MM.1S (cell line): ENCODE results near the gene ENOX1.

Experiments
- DNase-seq: peaks from one replicate; pipeline ENCODE4 v3.0.0-alpha.2; 2015
- H2AFZ ChIP-seq: fragments of 300-600 bp; sonication (generic); 2 replicates; pipeline ENCODE4 v1.6.0; 2016; ENCODE audit warnings: antibody characterized with exemption, low read length
- H3F3A ChIP-seq: fragments of 300-600 bp; sonication (generic); 2 replicates; pipeline ENCODE4 v1.6.1; 2016; ENCODE audit warnings: mild to moderate bottlenecking, antibody characterized with exemption, low read length, moderate library complexity, mixed read lengths; ENCODE audit not compliant: insufficient read depth
- H3K27ac ChIP-seq: fragments of 300-600 bp; sonication (generic); 2 replicates; pipeline ENCODE4 v1.5.1; 2016; ENCODE audit warnings: mild to moderate bottlenecking, low read length
- H3K27me3 ChIP-seq: fragments of 300-600 bp; sonication (generic); replicated peaks from 2 replicates; pipeline ENCODE4 v1.6.0; 2016; ENCODE audit warnings: low read length; ENCODE audit not compliant: insufficient read depth
- H3K36me3 ChIP-seq: fragments of 300-600 bp; sonication (generic); replicated peaks from 2 replicates; pipeline ENCODE4 v1.6.1; 2016; ENCODE audit warnings: mild to moderate bottlenecking, low read length, mixed read lengths; ENCODE audit not compliant: insufficient read depth
- H3K4me1 ChIP-seq: fragments of 300-600 bp; sonication (generic); 2 replicates; pipeline ENCODE4 v1.6.1; 2016; ENCODE audit warnings: low read length, mixed read lengths
- H3K4me2 ChIP-seq: fragments of 300-600 bp; sonication (generic); 2 replicates; pipeline ENCODE4 v1.6.0; 2016; ENCODE audit warnings: low read depth, low read length
- H3K4me3 ChIP-seq: fragments of 300-600 bp; sonication (generic); 2 replicates; pipeline ENCODE4 v1.5.1; 2016; ENCODE audit warnings: low read length, mixed read lengths
- H3K79me2 ChIP-seq: fragments of 300-600 bp; sonication (generic); 2 replicates; pipeline ENCODE4 v1.6.1; 2016; ENCODE audit warnings: mixed run types, low read length, mixed read lengths
- H3K9ac ChIP-seq: fragments of 300-600 bp; sonication (generic); 2 replicates; pipeline ENCODE4 v1.6.1; 2016; ENCODE audit warnings: low read length, mixed read lengths
- H3K9me2 ChIP-seq: fragments of 300-600 bp; sonication (generic); replicated peaks from 2 replicates; pipeline ENCODE4 v1.6.1; 2016; ENCODE audit warnings: mild to moderate bottlenecking, low read length, mixed read lengths; ENCODE audit not compliant: insufficient read depth
- H3K9me3 ChIP-seq: fragments of 300-600 bp; sonication (generic); replicated peaks from 2 replicates; pipeline ENCODE4 v1.6.1; 2016; ENCODE audit warnings: mild to moderate bottlenecking, low read length, mixed read lengths; ENCODE audit not compliant: insufficient read depth
- H4K20me1 ChIP-seq: fragments of 300-600 bp; sonication (generic); 2 replicates; pipeline ENCODE4 v1.6.1; 2016; ENCODE audit warnings: mild to moderate bottlenecking, low read length, moderate library complexity, mixed read lengths; ENCODE audit not compliant: insufficient read depth
- EZH2 ChIP-seq: fragments of 300-600 bp; sonication (generic); optimal IDR thresholded peaks from 2 replicates; pipeline ENCODE3; 2017; ENCODE audit warnings: low read depth, mild to moderate bottlenecking, antibody characterized with exemption, low read length, mixed read lengths
- EZH2phosphoT487 ChIP-seq: fragments of 300-600 bp; sonication (generic); IDR thresholded peaks from 2 replicates; pipeline ENCODE4 v1.6.1; 2018; ENCODE audit warnings: antibody characterized with exemption, low read length
- TF ChIP-seq, protein P1 (sequence below): fragments of 300-600 bp; sonication (generic); IDR thresholded peaks from 2 replicates; pipeline ENCODE4 v1.5.1; 2016; ENCODE audit warnings: antibody characterized with exemption, low read length, mixed read lengths

ENOX1 gene

DNA sequence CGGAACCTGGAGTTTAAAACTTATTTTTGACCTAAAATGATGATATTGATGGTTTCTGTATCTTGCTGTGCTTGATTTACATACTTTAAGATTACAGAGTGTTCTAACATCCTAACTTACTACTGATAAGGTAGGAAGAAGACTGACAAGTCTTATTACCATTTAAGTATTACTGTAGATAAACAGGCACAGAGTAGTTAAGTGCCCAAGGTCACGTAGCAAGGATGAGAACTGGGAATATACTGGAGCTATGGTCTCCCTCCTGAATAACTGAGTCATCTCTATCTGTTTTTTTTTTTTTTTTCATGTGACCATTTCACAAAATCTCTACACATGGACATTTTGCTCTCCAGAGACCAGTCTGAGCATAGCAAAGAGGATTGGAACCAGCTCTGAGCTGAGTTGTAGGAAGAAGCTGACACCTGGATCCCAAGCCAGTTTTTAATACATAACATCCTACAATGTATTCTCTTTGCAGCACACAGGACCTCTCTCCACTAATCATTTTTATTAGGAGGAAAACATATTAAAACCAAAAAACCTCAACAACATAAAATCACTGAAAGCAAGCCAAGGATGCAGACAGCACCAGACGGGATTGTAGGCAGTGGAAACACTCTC lies 589.9 kb downstream of the ENOX1 start:
- H3K27ac ChIP-seq: no peak overlapping the region
- H3K4me3 ChIP-seq: no peak overlapping the region
- H4K20me1 ChIP-seq: no peaks in the 10 kb centered on the region
- no peaks in the 10 kb centered on the region for H3K9me3 ChIP-seq
- no peaks in the 10 kb centered on the region for H3K9me2 ChIP-seq
- no peaks in the 10 kb centered on the region for H3K27me3 ChIP-seq
- H3K4me1 ChIP-seq: no peaks in the 10 kb centered on the region
- H3K9ac ChIP-seq: no peak overlapping the region
- no peaks in the 10 kb centered on the region for H3F3A ChIP-seq
- no peaks in the 10 kb centered on the region for H3K36me3 ChIP-seq
- H3K79me2 ChIP-seq: no peaks in the 10 kb centered on the region
- no peak overlapping the region for H3K4me2 ChIP-seq
- H2AFZ ChIP-seq: no peak overlapping the region
- TF ChIP-seq, protein P1, sequence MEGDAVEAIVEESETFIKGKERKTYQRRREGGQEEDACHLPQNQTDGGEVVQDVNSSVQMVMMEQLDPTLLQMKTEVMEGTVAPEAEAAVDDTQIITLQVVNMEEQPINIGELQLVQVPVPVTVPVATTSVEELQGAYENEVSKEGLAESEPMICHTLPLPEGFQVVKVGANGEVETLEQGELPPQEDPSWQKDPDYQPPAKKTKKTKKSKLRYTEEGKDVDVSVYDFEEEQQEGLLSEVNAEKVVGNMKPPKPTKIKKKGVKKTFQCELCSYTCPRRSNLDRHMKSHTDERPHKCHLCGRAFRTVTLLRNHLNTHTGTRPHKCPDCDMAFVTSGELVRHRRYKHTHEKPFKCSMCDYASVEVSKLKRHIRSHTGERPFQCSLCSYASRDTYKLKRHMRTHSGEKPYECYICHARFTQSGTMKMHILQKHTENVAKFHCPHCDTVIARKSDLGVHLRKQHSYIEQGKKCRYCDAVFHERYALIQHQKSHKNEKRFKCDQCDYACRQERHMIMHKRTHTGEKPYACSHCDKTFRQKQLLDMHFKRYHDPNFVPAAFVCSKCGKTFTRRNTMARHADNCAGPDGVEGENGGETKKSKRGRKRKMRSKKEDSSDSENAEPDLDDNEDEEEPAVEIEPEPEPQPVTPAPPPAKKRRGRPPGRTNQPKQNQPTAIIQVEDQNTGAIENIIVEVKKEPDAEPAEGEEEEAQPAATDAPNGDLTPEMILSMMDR: no peak
- TF ChIP-seq EZH2: no peak
- TF ChIP-seq EZH2phosphoT487: no peak
- no peak for DNase-seq

DNA sequence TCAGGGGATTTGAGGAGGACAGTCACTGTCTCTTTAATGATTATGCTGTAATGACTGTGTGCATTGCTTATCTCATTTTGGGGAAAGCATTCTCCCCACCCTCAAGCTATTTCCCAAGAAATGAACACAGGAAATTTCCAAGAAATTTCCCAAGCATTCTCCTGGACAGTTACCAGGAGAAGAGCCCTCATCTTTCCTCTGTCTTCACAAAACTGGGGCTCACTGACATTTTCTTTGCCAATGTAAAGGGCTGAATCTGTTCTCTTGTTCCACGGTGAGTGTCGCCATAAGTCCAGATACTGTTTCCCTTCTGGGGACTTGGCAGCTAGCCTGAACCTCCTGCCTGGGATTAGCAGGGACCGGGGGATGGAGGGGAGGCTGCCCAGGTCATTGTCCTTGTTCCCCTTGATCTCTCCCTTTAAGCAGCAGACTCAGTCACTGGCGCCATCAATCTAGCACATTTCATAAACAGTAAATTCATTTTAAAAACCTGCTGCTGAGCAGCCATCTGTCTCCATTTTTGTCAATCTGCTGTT lies 590.6 kb downstream of the ENOX1 start:
- Histone ChIP-seq H3K27me3 (no peaks in the 10 kb centered on the region), H2AFZ (no peak overlapping the region), H3K4me1 (no peaks in the 10 kb centered on the region), H3K79me2 (no peaks in the 10 kb centered on the region), H3K9me2 (no peaks in the 10 kb centered on the region), H3K4me2 (no peak overlapping the region), H3K9ac (no peak overlapping the region), H4K20me1 (no peaks in the 10 kb centered on the region), H3K27ac (no peak overlapping the region), H3K36me3 (no peaks in the 10 kb centered on the region), H3K4me3 (no peak overlapping the region), H3F3A (no peaks in the 10 kb centered on the region), H3K9me3 (no peaks in the 10 kb centered on the region)
- DNase-seq: no peak
- TF ChIP-seq, protein P1: no peak

DNA sequence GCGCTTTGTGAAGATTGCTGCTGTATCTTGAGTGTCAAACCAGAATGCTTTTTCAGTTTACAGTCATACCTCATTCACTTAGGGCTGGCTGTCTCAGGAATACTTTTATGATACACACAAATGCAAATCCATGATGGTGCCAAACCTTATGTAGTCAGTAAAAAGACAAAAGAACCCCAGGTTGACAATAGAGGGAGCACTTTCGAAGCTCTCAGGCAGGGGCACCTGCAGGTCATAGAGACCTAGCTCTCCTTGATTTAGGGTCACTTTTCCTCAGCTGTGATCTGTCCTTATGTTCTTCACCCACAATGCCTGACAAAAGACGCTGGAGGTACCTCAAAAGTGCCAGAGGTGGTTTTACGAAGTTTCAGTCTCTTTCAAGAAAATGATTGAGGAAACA lies 591.2 kb downstream of the ENOX1 start:
- no peaks in the 10 kb centered on the region for H3K79me2 ChIP-seq
- TF ChIP-seq EZH2 (no peak), EZH2phosphoT487 (no peak)
- TF ChIP-seq, protein P1: no peak

More for the DNA sequence above, 591.2 kb downstream of the ENOX1 start:
- H3K9me3 ChIP-seq: no peaks in the 10 kb centered on the region
- no peak overlapping the region for H3K4me2 ChIP-seq
- H3K27me3 ChIP-seq: no peaks in the 10 kb centered on the region
- no peaks in the 10 kb centered on the region for H3K36me3 ChIP-seq
- H3K9me2 ChIP-seq: no peaks in the 10 kb centered on the region
- H3K27ac ChIP-seq: no peak overlapping the region
- no peaks in the 10 kb centered on the region for H3F3A ChIP-seq
- no peak overlapping the region for H3K4me3 ChIP-seq
- no peaks in the 10 kb centered on the region for H4K20me1 ChIP-seq
- DNase-seq: no peak
- H3K4me1 ChIP-seq: no peaks in the 10 kb centered on the region
- H3K9ac ChIP-seq: no peak overlapping the region
- no peak overlapping the region for H2AFZ ChIP-seq
